ENCODE measurements around the gene NETO1.

Gene NETO1

DNA sequence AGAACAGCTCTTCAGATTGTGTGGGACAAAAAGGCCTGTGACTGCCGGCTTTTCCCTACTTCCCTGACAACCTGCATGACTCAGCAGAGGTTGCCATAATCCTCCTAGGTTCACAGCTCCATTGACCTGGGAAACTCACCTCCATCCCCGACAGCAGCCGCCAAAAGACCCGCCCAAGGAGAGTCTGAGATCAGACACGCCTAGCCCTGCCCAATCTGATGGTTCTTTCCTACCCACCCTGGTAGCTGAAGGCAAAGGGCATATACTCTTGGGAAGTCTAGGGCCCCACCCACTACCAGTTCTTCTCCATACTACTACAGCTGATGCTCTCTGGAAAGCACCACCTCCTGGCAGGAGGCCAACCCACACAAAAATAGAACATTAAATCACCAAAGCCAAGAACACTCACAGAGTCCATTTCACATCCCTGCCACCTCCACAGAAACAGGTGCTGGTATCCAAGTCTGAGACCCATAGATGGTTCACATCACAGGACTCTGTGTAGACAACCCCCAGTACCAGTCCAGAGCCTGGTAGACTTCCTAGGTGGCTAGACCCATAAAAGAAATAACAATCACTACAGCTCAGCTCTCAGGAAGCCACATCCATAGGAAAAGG, 140.6 kb downstream of the NETO1 start:
- no peak for DNase-seq (ENCODE audit: low read depth)

DNA sequence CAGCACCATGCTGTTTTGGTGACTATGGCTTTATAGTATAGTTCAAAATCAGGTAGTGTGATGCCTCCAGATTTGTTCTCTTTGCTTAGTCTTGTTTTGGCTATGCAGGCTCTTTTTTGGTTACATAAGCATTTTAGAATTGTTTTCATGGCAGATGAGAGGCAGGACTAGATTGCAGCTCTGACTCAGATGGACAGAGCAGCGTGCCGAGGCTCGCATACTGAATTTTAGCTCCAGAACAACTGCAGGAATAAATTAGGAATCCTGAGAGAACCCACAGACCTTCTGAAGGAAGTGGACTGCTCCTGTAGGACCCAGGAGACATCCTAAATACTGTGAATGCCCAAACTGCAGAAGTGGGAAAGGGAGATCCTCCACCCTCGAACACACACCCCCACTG, 141.6 kb downstream of the NETO1 start:
- no peak for DNase-seq (ENCODE audit: low read depth)

DNA sequence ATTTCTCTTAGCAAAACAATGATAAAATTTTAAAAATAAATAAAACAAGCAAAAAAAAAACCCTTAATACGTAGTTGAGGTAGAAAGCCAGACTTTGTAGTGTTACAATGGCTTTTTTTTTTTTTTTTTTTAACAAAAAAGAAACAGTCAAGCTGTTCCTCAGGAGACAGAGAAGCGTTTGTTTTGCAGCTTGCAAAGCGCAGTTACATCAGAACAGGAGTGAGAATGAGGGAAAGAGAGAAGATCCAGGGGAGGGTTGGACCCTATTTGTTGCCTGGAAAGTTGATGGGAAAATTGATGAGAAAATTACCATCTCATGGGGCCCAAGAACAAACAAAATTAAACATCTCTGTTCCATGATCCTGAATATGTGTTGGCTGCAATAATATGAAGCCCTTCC, 146.5 kb downstream of the NETO1 start:
- no peak for DNase-seq (ENCODE audit: low read depth)

DNA sequence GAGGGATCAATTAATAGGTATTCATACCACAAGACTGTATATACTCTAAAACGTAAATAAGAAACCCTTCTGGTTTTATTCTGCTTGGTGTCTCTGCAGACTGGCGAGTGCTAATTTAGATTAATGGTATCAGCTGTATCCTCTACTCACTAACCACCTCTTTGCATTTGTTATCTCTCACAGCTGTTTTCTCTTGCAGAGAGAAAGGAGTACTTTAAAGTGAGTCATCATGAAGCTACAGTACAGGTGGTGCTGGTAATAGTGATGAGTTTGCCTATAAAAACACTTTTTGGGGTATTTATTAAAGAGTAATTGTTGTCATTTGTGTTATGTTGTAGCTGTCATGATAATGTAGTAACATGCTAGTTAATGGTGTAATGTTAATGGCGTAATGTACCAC, 147.7 kb downstream of the NETO1 start:
- DNase-seq (ENCODE audit: low read depth): no peak

DNA sequence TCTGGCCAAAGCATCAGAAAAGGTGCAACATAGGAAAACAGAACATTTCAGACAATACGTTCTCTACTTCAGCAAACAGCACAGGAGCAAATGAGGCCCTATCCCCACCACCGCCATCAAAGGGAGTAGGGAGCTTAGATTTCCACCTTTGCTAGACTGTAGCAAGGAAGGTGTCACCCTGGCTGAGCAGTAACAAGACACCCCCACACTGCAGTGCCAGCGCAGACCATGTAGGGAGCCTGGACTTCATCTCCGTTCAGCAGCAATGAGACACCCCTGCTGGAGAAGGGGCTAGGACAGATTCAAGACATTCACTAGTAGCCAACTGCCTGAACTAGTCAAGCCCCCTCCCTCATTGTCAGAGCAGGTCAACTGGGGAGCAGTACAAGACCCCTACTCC, 163.6 kb downstream of the NETO1 start:
- no peak for DNase-seq (ENCODE audit: low read depth)

DNA sequence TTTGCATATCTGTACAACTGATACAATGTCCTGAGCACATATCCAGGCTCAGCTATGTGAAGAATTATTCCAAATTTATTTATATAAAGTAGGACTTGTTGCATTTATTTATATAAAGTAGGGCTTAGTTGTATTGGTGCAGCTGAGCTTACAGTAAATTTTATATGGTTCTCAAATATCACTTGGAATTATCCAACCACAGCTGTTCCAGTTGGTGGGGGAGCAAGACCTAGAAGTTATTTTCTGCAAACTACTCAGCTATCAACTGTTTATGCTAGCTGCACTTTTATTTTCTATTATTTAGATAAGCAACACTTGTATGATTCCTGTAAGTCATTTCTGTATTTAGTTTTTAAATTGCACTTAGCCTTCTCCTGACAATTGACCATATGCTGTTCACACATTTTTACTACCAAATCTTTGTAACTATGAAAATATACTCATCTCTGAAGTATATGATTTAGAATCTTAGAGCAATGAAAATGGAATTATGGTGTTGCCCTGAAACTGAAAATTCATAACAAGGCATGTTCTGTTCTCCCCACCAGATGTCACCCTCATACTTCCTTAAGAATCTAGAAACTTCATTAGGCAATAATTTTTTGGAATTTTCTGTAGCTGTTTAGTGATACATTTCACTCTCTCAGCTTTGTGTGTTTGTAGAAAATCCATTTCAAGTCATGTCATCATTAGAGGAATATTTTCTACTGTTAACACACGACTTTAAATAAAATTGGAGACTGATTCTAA, 166.7 kb downstream of the NETO1 start:
- peak; percentile 18 for DNase-seq (ENCODE audit: low read depth)

DNA sequence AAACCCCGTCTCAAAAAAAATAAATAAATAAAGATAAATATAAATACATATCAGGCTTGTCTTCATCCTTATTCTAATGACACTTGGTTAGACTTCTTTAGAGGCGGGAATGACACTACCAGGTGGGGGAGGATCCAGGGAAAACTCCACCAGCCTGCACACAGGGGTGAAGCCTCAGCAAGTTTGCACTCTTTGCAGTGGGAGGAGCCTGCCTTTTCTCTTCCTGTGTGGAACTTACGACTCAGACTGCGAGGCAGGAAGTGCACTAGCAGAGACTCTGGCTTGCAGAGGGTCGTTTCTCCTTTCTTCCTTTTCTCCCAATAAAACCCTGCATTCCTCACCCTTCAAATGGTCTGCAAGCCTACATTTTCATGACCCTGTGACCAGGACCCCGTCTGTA, 170.1 kb downstream of the NETO1 start:
- no peak for DNase-seq (ENCODE audit: low read depth)

DNA sequence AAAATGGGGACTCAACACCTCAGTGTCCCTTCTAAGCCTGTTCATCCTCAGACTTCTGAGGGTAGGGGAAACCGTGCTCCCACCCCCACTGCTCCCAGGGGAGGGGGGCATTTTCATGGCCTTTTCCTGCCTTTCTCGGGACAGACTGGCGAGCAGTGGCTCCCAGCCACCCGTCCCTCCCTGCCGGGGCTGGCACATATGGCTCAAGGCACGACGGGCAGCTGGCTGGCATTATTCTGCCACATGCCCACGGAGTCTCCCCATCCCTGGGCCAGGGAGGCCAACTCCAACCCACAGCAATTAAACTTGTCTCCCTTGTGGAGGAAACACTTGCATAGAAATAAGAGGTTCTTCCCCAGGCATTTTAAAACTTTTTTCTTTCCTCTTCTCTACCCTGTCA, 175.2 kb downstream of the NETO1 start:
- DNase-seq (ENCODE audit: low read depth): no peak
